GM19023 (cell line): Measurements from ENCODE around the gene EMILIN2.
A peak's percentile ranks its signal among the peaks of the same experiment; 100 is the strongest.
"Not testable (repeated sequence)": the region's sequence is repeated elsewhere in the genome, so short reads cannot be mapped to it uniquely, and the experiment has no call there.

Experiments
- ATAC-seq: cut with Tn5 transposase; IDR thresholded peaks from one replicate; pipeline ENCODE4 v1.9.1; 2021; ENCODE audit warnings: mild to moderate bottlenecking, moderate library complexity; ENCODE audit not compliant: unreplicated experiment

Gene EMILIN2

GRCh38 chr18:2846636-2847316 is at the start of gene EMILIN2:
Gene EMILIN2 (plus strand): TSS chr18:2847006. CDS start chr18:2847189, 183 bp downstream.
- peak; percentile 60 for ATAC-seq

GRCh38 chr18:2797951-2798350 is 48.9 kb upstream of the EMILIN2 start:
- no peak for ATAC-seq

- ATAC-seq = no peak
These were observed 47.4 kb upstream of the EMILIN2 start for GRCh38 chr18:2799369-2799768.

- no peak for ATAC-seq
These were observed 40.5 kb upstream of the EMILIN2 start for GRCh38 chr18:2805970-2806943.

DNA sequence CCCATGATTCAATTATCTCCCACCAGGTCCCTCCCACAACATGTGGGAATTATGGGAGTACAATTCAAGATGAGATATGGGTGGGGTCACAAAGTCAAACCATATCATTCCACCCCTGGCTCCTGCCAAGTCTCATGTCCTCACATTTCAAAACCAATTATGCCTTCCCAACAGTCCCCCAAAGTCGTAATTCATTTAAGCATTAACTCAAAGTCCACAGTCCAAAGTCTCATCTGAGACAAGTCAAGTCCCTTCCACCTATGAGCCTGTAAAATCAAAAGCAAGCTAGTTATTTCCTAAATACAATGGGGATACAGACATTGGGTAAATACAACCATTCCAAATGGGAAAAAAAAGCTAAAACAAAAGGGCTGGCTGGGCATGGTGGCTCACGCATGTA is 38.2 kb upstream of the EMILIN2 start:
- not testable (repeated sequence) for ATAC-seq

GRCh38 chr18:2809666-2810183 is 37.1 kb upstream of the EMILIN2 start:
- not testable (repeated sequence) for ATAC-seq

GRCh38 chr18:2811416-2811815 is 35.4 kb upstream of the EMILIN2 start:
- ATAC-seq = no peak

- no peak for ATAC-seq
These were observed 31.9 kb upstream of the EMILIN2 start for GRCh38 chr18:2814928-2815327.

DNA sequence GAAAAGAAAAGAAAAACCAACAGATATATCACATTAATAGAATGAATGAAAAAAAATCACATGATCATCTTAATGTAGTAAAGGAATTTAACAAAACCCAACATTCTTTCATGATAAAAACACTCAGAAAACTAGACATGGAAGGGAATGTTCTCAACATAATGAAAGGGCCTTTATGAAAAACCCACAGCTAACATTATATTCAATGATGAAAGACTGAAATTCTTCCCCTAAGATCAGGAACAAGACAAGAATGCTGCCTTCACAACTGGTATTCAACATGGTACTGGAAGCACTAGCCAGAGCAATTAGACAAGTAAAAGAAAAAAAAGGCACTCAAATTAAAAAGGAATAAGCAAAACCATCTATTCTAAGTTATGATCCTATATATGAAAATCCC is 28.5 kb upstream of the EMILIN2 start:
- ATAC-seq = no peak

DNA sequence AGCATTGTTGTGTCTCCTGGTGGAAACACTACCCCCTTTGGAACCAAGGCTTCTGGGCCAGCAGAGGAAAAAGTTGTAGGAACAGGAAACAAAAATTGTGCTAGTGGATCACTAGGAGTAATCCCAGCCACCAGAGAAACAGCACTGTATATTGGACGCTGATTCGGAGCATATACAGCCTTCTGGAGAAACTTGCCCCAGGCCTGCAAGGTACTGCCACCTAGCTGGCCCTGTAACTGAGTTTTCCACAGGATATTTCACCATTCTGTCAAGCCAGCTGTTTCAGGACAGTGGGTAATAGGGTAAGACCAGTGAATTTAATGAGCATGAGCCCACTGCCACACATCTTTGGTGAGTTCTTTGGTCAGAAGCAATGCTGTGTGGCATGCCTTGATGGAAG is 25.1 kb upstream of the EMILIN2 start:
- ATAC-seq = no peak

GRCh38 chr18:2822213-2822921 is 24.4 kb upstream of the EMILIN2 start:
- no peak for ATAC-seq

GRCh38 chr18:2823202-2823601 is 23.6 kb upstream of the EMILIN2 start:
- ATAC-seq = no peak

DNA sequence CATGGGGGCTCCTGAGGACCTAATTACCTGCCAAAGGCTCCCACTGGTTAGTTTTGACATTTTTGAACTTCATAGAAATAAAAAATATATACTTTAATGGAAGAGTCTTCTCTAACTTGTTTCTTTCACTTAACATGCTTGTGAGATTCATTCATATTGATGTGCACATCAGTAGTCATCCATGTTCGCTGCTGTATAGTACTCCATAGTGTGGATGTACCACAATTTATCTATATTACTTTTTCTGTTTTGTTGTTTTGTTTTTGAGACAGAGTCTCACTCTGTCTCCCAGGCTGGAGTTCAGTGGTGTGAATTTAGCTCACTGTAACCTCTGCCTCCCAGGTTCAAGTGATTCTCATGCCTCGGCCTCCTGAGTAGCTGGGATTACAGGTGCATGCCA is 22.8 kb upstream of the EMILIN2 start:
- no peak for ATAC-seq

DNA sequence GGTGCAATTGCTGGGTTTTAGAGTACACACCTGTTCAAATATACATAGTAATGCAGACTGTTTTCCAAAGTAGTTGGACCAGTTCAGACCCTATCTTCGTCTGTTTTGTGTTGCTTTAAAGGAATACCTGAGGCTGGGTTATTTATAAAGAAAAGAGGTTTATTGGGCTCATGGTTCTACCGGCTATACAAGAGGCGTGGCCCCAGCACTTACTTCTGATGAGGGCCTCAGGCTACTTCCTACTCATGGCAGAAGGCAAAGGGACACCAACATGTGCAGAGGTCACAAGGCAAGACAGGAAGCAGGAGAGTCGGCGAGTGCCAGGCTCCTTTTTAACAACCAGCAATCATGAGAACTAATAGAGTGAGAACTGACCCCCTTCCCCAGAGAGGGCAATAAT is 21.9 kb upstream of the EMILIN2 start:
- ATAC-seq = no peak

DNA sequence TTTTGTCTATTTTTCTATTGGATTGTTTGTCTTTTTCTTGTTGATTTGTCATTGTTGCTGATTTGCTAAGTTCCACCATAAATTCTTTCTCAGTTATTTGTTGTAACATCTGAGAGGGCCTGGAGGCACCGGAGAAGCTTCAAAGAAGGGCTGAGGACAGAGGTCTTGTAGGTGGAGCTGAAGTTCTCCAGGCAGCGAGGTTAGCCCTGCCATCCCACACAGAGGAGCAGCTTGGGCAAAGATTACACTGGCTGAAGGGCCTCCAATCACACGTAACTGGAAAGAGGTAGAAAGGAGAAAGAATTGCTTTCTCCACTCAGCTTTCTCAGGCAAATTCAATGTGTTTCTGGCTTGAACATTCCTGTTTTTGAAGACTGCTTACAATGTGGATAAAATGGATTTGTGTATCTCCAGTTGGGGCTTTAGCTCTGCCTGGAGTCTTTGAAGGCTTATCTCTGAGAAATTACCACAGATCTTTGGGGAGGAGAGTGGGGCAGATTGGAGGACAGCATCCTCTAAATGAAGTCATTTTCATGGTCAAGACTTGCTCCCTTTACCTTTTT is 21.1 kb upstream of the EMILIN2 start:
- ATAC-seq = no peak

GRCh38 chr18:2826581-2826980 is 20.2 kb upstream of the EMILIN2 start:
- ATAC-seq = no peak

- no peak for ATAC-seq
These were observed 19.7 kb upstream of the EMILIN2 start for GRCh38 chr18:2827061-2827460.

GRCh38 chr18:2836118-2836517 is 10.7 kb upstream of the EMILIN2 start:
- ATAC-seq = not testable (repeated sequence)

GRCh38 chr18:2837290-2837689 is 9.5 kb upstream of the EMILIN2 start:
- ATAC-seq = not testable (repeated sequence)

GRCh38 chr18:2839202-2839601 is 7.6 kb upstream of the EMILIN2 start:
- ATAC-seq = no peak

- no peak for ATAC-seq
These were observed 6.3 kb upstream of the EMILIN2 start for GRCh38 chr18:2840521-2840920.
